RPMI7951 (cell line): ENCODE data around the gene GIT2. TPM values are rescaled to one million over a fixed set of nuclear protein-coding genes. Genes with fewer than 3 reads are reported as not detected.
"Not testable (repeated sequence)": the region's sequence is repeated elsewhere in the genome, so short reads cannot be mapped to it uniquely, and the experiment has no call there.

Experiments
- DNase-seq: peaks from one replicate; pipeline ENCODE4 v3.0.0-alpha.2; 2012; ENCODE audit warnings: low read depth
- total RNA-seq: library from RNA; depleted of rRNA; stranded (reverse); fragments of >200 nt; shearing (Covaris generic); gene quantifications from 2 replicates; pipeline ENCODE4 v1.2.3, GENCODE V29; 2014

The GIT2 gene
- total RNA-seq, 1 experiment from 2014 or later, result 24.3 TPM

GRCh38 chr12:110005319-110005973, 9.3 kb upstream of the GIT2 start:
- DNase-seq, result no peak

DNA sequence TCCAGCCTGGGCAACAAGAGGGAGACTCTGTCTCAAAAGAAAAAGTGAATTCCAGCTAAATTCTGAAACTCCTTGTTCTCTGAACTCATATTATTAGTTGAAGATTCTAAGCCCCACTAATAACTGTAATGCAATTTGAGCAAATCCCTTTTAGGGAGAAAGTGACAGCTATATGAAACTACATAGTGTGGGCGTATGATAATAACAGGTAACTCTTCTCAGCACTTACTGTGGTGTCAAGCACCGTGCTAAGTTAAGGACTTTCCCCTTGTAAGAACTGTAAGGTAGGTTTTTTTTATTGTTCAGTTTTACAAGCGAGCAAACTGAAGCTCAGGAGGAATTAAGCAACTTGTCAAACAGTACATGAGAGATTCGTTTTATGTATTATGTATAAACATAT, 8.4 kb upstream of the GIT2 start:
- DNase-seq, result no peak

DNA sequence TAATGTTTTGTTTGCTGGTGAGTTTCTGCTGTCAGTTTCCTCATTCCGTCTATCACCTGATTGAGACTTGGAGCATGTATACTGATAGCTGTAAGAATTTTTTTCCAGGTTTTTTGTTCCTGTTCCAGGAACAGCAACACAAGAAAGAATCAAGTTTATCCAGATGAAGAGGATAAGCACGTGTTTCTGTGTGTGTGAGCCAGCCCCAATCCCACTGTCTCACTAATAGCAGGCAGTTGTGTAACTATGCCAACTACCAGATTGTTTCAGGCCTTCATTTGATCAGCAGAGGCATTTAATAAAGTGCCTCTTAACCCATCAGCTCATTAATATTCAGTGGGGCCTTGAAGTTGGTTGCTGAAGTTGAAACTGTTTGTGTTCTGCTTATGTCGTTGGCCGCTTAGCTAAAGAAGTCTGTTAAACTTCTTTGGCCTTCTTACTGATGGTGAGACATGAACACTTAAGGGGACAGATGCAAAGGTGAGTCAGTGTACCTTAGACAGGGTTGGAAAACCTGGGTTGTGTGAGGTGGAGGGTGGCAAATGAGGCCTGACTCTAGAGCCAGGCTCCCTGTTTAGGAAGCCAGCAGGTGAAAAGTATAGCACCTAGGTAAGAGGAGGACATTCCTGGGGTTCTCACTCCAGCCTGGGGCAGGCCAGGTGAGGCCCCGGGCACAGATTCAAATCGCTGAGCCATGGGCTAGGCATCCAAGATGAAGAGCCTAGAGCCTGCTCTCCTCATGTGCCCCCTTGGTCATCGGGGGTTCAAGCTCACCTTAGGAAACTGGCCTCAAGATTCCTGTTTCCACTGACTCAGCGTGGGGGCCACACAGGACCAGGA, 6.7 kb upstream of the GIT2 start:
- DNase-seq, result no peak

DNA sequence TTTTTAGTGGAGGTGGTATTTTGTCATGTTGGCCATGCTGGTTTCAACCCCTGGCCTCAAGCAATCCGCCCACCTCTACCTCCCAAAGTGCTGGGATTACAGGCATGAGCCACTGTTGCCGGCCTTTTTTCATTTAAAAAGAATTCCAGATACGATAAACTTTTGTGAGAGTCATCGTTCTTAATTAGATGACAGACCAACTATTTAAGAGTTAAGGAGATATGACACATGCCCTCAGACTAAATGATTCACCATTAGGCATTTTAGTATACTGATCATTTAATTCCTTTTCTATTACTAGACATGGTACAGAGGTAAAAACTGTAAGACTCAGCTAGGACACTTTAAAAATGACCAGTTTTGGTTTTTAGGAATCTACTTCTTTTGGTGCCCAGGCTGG, 5.4 kb upstream of the GIT2 start:
- DNase-seq, result peak; percentile 71

- no peak for DNase-seq
Observed at GRCh38 chr12:109999983-110000505, 3.9 kb upstream of the GIT2 start.

GRCh38 chr12:109999649-109999971, 3.4 kb upstream of the GIT2 start:
- no peak for DNase-seq

DNA sequence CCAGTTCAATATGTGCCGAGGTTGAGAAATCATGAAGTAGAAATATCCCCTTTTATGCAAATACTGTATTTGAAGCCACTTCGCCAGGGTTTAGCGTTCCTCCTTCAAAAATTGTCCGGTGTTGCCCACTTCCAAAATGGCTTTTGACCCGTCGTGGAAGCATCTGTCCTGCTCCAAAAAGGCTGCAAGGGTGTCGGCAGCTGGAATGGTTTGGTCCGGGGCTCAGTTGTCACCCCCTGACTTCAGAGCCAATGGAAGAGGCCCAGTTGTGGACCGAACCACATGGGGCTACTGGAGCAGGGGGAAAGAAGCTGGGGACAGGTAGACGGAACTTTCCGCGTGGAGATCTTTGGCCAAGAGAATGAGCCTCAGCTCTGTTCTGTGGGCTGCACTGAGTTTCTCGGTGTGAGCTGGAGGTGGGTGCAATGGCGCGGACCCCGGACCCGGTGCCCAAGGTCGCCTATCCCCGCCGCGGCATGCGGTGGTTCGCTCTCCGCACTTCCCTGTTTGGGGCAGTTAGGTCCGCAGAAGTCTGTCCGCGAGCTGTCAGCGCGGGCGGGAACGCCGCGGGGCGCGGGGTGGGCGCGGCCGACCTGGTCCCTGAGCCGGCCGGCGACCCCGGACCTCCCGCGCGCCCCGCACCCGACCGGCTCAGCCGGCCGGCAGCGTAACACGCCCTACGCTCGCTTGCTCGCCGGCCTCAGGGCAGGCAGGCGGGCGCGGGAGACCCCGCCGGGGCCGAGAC, 2.9 kb upstream of the GIT2 start, which contains the start of gene ANKRD13A:
Gene ANKRD13A (plus strand): TSS at position 527 of the 745 bp plus-strand sequence. CDS start 259 bp downstream, outside the sequence.
- peak; percentile 92 for DNase-seq

GRCh38 chr12:109998241-109998903, 2.2 kb upstream of the GIT2 start:
- no peak for DNase-seq

DNA sequence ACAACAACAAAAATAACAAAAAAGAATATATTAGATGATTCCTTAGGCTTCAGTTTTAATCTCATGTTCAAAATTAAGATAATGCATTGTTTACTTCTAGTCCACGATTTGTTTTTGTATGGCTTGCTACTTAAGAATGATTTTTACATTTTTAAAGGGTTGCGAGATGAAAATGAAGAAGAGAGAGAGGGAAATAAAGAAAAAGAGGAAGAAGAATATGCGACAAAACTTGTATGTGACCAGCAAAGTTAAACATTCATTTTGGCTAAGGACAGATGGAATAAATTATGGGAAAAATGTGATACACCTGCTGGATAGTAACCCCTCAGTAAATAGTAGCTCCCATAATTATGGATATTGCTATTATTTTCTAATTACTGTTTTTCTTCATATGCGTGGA, 1.2 kb upstream of the GIT2 start:
- no peak for DNase-seq

- DNase-seq, result no peak
Observed at GRCh38 chr12:109996483-109996853, 300 bp upstream of the GIT2 start.

DNA sequence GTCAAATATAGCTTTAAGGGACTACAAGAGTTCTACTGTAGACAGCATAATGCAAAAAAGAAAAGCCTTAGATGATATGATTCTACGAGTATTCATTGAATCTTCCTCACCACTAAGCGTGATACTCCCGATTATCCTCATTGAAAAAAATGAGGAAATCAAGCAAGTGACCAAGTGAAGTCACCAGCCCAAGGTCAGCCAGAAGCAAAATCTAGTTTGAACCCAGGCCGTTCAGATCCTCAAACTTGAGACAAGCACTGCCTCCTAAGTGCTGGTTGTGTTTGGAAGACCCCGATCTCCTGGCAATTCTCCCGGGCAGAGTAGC, 845 bp downstream of the GIT2 start:
- no peak for DNase-seq

DNA sequence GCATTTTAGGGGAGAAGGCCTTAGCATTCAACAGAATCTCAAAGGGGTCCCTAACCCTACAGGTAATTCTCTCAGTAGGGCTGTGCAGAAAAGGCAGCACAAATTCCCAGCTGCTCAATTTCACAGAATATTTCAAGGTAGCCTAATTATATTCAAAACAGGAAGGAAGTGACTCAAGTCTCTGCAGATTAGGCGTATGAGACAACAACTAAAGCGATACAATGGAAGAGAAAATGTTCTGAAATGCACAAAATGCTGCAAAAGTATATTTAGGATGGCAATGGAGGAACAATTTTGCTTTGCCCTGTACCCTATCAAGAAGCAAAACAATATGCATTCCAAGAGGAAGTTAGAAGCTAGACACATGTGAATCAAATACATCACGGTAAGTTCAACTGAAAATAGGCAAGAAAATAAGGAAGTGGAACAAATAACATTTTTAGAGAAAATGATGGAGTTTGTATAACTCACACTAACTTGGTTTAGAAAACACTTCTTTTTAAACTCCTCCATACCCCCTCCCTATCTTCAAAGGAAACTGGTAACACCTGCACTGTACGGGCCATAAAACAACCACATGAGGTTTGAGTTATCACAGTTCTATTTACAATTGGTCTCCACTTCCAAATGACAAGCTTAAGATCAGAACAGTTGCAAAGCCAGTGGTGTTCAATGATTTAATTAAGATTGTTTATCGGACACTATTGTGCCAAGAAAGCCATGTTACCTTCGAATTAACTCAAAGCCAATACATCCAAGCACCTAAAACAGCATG, 1.6 kb downstream of the GIT2 start:
- no peak for DNase-seq

DNA sequence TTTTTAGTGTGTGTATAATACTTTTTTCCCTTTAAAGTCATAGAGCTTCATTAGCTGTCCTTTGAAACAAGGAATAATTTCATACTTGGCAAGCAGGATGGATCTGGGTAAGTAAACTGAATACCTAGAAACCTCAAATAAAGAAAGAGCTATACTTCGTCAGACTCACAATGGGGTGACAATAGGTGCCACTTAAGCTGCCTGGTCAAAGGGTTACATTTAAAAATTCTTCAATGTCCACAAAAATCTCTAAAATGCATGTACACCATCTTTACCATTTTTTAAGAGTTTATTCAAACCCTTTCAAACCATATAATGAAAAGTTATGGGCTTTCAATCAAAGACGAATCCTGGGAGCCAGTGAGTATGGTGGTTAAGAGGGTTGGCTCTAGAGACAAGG, 3.1 kb downstream of the GIT2 start:
- no peak for DNase-seq

- DNase-seq, result no peak
Observed at GRCh38 chr12:109991586-109991985, 4.6 kb downstream of the GIT2 start.

- DNase-seq, result no peak
Observed at GRCh38 chr12:109989380-109989779, 6.8 kb downstream of the GIT2 start.

GRCh38 chr12:109988903-109989302, 7.3 kb downstream of the GIT2 start:
- DNase-seq, result no peak

DNA sequence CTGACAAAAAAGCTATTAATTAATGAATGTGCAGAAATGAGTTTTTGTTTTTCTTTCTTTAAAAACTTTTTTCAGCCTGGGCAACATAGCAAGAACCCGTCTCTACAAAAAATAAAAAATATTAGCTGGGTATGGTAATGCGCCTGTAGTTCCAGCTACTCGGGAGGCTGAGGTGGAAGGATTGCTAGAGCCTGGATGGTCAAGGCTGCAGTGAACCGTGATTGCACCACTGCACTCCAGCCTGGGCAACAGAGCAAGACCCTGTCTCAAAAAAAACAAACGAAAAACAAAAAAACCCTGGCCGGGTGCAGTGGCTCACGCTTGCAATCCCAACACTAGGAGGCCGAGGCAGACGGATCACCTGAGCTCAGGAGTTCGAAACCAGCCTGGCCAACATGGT, 7.9 kb downstream of the GIT2 start:
- DNase-seq, result no peak

DNA sequence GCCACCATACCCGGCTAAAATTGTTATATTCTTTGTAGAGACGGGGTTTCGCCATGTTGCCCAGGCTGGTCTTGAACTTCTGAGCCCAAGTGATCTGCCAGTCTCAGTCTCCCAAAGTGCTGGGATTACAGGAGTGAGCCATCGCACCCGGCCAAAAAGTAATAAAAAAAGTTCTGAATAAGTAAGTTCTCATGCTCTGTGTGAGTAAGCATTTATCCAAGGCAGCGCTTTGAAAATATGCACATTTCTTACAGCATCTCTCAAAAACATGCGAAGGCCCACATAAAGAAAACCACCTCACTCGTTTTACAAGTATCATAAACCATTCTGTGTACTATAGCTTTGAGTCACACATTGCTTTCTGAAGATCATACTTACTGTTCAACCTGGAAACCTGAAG, 8.6 kb downstream of the GIT2 start:
- no peak for DNase-seq

DNA sequence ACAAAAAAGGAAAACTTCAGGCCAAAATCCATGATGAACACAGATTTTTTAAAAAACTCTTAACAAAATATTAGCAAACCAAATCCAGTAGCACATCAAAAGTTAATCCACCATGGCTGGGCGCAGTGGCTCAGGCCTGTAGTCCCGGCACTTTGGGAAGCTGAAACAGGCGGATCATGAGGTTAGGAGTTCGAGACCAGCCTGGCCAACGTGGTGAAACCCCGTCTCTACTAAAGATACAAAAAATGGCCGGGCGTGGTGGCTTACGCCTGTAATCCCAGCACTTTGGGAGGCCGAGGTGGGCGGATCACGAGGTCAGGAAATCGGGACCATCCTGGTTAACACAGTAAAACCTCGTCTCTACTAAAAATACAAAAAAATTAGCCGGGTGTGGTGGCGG, 9.9 kb downstream of the GIT2 start:
- DNase-seq, result not testable (repeated sequence)

DNA sequence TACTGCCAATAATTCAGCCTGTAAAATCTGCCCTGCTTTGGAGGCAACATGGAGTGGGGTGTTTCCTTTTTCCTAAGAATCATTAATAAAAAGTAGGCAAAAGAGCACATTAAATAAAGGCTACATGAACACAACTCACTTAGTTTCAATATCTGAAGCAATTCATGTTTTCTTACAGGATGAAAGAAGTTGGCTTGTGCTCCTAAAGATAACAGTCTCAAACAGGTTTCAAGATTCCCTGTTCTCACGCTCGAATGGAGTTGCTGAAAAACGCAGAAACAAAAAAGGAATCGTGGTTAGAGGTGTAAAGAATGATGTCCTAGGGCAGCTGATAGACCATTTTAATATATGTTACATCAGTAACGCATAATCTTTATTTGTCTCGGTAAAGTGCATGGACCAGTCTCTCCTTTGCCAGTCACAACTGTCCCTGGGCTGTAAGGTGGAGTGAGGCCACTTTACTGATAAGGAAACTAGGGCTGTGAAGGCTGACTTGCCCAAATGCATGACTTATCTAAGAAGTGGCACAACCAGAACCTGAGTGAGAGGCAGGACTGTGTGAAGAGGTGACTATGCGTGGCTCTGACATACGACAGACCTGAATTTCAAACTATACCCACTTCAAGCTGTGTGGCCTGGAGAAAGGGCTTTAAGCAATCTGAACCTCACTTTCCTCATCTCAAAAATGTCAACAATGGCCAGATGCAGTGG, 12.6 kb downstream of the GIT2 start:
- no peak for DNase-seq

GRCh38 chr12:109982210-109982609, 14.0 kb downstream of the GIT2 start:
- no peak for DNase-seq
